Measurements from ENCODE around the gene KCNJ6.
"Not testable (repeated sequence)": the region's sequence is repeated elsewhere in the genome, so short reads cannot be mapped to it uniquely, and the experiment has no call there.

Gene KCNJ6

DNA sequence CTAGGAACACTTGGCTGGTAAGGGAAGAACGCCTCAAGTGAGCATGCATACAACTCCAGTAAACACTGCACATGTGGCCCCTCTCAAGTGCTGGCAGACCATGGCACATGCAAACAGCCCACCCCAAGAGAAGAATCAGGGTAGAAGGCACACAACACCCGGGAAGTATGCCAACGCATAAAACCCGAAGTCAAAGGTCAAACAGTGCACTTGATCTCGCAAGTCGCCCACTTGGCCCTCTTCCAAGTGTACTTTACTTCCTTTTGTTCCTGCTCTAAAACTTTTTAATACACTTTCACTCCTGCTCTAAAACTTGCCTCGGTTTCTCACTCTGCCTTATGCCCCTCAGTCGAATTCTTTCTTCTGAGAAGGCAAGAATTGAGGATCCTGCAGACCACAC, 4.0 kb upstream of the KCNJ6 start:
- H3K27ac Mint-ChIP-seq; H3K4me3 Mint-ChIP-seq; intact Hi-C loops (cut with micrococcal nuclease); H3K9me3 Mint-ChIP-seq; H3K36me3 Mint-ChIP-seq (ENCODE audit: low read depth): not testable (repeated sequence)
- Mint-ChIP-seq H3K27me3 (peaks cover 52% of the 10 kb centered on the region), H3K4me1 (ENCODE audit: low read depth) (peaks cover 14% of the 10 kb centered on the region)

DNA sequence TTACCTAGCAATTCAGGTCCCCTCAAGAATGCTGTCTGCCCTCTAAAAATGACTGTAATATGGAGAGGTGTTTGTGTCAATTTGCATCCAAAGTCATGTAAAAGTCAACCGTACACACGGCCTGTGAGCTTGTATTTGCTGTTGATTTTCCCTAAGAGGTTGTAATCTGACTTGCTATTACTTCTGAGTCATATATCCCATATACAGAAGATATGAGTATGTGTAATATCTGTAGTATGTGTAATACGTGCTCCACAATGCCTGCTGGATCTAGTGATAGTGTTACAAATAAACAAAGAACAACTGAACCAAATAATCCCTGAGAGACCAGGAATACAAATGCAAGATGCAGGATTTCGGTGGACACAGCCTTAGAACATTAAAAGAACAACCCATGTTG, 1.4 kb upstream of the KCNJ6 start:
- Mint-ChIP-seq H3K4me1 (ENCODE audit: low read depth) (peaks cover 14% of the 10 kb centered on the region), H3K27me3 (peaks cover 72% of the 10 kb centered on the region)

GRCh38 chr21:37915941-37916309, 332 bp downstream of the KCNJ6 start:
- H3K4me1 Mint-ChIP-seq (ENCODE audit: low read depth) = peaks cover 14% of the 10 kb centered on the region
- intact Hi-C loops (cut with micrococcal nuclease) = loop anchor here (2.0 kb wide), 2 partner anchors 157 to 203 kb away; no protein-coding TSS in a partner anchor
- H3K36me3 Mint-ChIP-seq (ENCODE audit: low read depth) = no peaks in the 10 kb centered on the region
- no peaks in the 10 kb centered on the region for H3K9me3 Mint-ChIP-seq
- no peak overlapping the region for H3K4me3 Mint-ChIP-seq
- H3K27ac Mint-ChIP-seq = no peak overlapping the region
- peaks cover 73% of the 10 kb centered on the region for H3K27me3 Mint-ChIP-seq

More for the DNA sequence above, 1.4 kb upstream of the KCNJ6 start:
- no peaks in the 10 kb centered on the region for H3K9me3 Mint-ChIP-seq
- H3K4me3 Mint-ChIP-seq = no peak overlapping the region
- H3K27ac Mint-ChIP-seq = no peak overlapping the region
- intact Hi-C loops (cut with micrococcal nuclease) = loop anchor here (2.0 kb wide), 2 partner anchors 159 to 205 kb away; no protein-coding TSS in a partner anchor
- H3K36me3 Mint-ChIP-seq (ENCODE audit: low read depth) = no peaks in the 10 kb centered on the region

DNA sequence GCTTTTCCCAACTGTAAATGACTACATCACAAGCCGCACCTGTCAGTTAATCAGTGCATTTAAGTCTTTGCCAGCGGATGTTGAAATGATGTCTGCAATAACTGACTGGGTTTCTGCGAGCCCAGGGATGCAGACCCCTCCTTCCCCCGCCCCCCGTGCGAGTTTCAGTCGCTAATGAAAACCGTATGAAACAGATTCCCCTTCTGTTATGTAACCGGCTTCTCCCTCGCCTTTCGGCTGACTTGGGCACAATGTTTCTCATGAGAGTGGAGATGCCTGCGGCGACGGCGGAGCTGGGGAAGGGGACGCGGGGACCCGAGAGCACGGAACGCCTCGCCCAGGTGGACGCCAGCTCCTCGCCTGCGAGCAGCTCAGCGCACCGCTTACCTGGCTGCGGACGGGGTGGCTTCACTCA, 753 bp downstream of the KCNJ6 start:
- no peaks in the 10 kb centered on the region for H3K36me3 Mint-ChIP-seq (ENCODE audit: low read depth)
- H3K9me3 Mint-ChIP-seq = no peaks in the 10 kb centered on the region
- H3K4me1 Mint-ChIP-seq (ENCODE audit: low read depth) = peaks cover 13% of the 10 kb centered on the region
- peaks cover 73% of the 10 kb centered on the region for H3K27me3 Mint-ChIP-seq
- H3K27ac Mint-ChIP-seq = no peak overlapping the region
- intact Hi-C loops (cut with micrococcal nuclease) = no loop called here
- H3K4me3 Mint-ChIP-seq = no peak overlapping the region

GRCh38 chr21:37912616-37913015, 3.6 kb downstream of the KCNJ6 start:
- no peaks in the 10 kb centered on the region for H3K36me3 Mint-ChIP-seq (ENCODE audit: low read depth)
- intact Hi-C loops (cut with micrococcal nuclease) = no loop called here
- H3K27me3 Mint-ChIP-seq = peaks cover 55% of the 10 kb centered on the region
- H3K27ac Mint-ChIP-seq = no peak overlapping the region
- peaks cover 10% of the 10 kb centered on the region for H3K4me1 Mint-ChIP-seq (ENCODE audit: low read depth)
- no peaks in the 10 kb centered on the region for H3K9me3 Mint-ChIP-seq
- H3K4me3 Mint-ChIP-seq = no peak overlapping the region

DNA sequence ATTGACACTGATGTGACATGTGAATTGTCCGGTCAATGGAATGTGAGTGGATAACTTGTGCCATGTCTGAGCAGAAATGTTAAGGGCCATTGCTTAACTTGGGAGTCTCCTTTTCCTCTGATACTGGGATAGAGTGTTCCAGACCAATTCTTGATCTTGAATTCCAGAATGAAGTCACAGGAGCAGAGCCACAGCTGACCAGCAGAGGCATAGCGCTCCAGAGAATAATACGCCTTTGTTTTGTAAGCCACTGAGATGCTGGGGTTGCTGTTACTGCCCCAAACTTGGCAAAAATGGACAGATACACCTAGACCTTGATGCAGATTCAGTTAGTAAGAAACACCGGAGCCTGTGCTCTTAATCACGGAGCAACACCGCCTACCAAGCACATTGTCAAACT, 6.3 kb downstream of the KCNJ6 start:
- Mint-ChIP-seq H3K36me3 (ENCODE audit: low read depth) (no peaks in the 10 kb centered on the region), H3K9me3 (no peaks in the 10 kb centered on the region), H3K4me1 (ENCODE audit: low read depth) (no peaks in the 10 kb centered on the region), H3K4me3 (no peak overlapping the region), H3K27me3 (peaks cover 39% of the 10 kb centered on the region), H3K27ac (no peak overlapping the region)
- intact Hi-C loops (cut with micrococcal nuclease) = no loop called here

GRCh38 chr21:37908691-37909090, 7.6 kb downstream of the KCNJ6 start:
- no peaks in the 10 kb centered on the region for H3K9me3 Mint-ChIP-seq
- intact Hi-C loops (cut with micrococcal nuclease) = no loop called here
- no peak overlapping the region for H3K27ac Mint-ChIP-seq
- no peaks in the 10 kb centered on the region for H3K4me1 Mint-ChIP-seq (ENCODE audit: low read depth)
- H3K27me3 Mint-ChIP-seq = peaks cover 29% of the 10 kb centered on the region
- no peaks in the 10 kb centered on the region for H3K36me3 Mint-ChIP-seq (ENCODE audit: low read depth)
- H3K4me3 Mint-ChIP-seq = no peak overlapping the region

DNA sequence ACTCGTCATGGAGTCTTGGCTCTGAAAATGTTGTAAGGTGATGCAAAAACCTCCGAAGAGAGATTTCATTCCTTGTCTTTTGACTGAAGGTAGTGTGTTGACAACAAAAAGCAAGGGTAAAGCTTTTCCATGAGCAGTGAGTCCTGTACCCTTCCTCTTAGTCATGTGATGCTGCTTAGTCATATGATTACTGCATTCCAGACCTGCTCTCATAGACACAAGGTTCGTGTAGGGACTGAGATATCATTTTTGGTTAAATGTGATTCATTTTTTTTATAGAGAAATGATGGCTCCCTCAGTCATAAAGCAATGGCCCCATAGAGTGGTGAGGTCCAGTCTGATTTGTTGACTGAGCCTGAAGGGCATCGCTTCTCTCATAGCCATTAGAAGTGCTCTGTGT, 9.2 kb downstream of the KCNJ6 start:
- intact Hi-C loops (cut with micrococcal nuclease) = no loop called here
- Mint-ChIP-seq H3K27me3 (peaks cover 23% of the 10 kb centered on the region), H3K4me3 (no peak overlapping the region), H3K9me3 (no peaks in the 10 kb centered on the region), H3K4me1 (ENCODE audit: low read depth) (no peaks in the 10 kb centered on the region), H3K36me3 (ENCODE audit: low read depth) (no peaks in the 10 kb centered on the region), H3K27ac (no peak overlapping the region)

DNA sequence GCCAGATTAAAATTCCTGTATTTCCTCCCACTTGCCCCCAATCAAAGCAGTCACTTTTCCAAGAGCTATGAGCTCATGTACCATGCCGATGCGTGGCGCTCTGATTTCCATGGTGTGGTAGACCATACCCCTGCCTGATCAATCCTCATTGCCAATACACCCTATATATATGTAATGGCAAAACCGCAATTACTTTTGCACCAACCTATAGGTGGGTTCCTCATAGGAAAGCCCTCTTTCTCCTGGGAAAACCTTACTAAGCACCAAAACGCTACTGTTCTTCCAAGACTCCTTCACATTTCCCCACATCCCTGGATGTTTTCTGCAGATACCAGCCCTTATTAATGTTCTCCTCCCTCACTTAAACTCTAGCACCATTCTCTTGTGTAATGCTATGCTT, 11.0 kb downstream of the KCNJ6 start:
- no peak overlapping the region for H3K27ac Mint-ChIP-seq
- peaks cover 24% of the 10 kb centered on the region for H3K27me3 Mint-ChIP-seq
- H3K4me1 Mint-ChIP-seq (ENCODE audit: low read depth) = no peaks in the 10 kb centered on the region
- no peaks in the 10 kb centered on the region for H3K36me3 Mint-ChIP-seq (ENCODE audit: low read depth)
- intact Hi-C loops (cut with micrococcal nuclease) = no loop called here
- no peak overlapping the region for H3K4me3 Mint-ChIP-seq
- H3K9me3 Mint-ChIP-seq = no peaks in the 10 kb centered on the region

- no peaks in the 10 kb centered on the region for H3K36me3 Mint-ChIP-seq (ENCODE audit: low read depth)
- no peak overlapping the region for H3K27ac Mint-ChIP-seq
- intact Hi-C loops (cut with micrococcal nuclease) = no loop called here
- no peaks in the 10 kb centered on the region for H3K4me1 Mint-ChIP-seq (ENCODE audit: low read depth)
- peaks cover 25% of the 10 kb centered on the region for H3K27me3 Mint-ChIP-seq
- no peaks in the 10 kb centered on the region for H3K9me3 Mint-ChIP-seq
- H3K4me3 Mint-ChIP-seq = no peak overlapping the region
Measured at GRCh38 chr21:37904856-37905255, 11.4 kb downstream of the KCNJ6 start.

DNA sequence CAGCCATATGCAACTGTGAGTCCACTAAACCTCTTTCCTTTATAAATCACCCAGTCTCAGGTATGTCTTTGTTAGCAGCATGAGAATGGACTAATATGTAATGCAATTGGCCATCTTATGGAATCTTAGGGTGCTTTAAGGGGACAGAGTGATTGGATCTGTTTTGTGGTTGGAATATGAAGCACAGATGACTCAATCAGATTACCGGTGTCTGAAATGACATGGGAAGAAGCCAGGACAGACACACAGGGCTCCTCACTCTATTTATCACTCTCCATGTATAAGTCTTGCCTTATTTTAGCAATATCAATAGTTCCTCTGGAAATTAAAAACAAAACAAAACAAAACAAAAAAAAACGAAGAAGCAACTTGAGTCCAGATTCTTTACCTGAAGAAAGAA, 12.9 kb downstream of the KCNJ6 start:
- Mint-ChIP-seq H3K36me3 (ENCODE audit: low read depth) (no peaks in the 10 kb centered on the region), H3K27ac (no peak overlapping the region), H3K27me3 (peaks cover 27% of the 10 kb centered on the region), H3K4me3 (no peak overlapping the region), H3K4me1 (ENCODE audit: low read depth) (no peaks in the 10 kb centered on the region), H3K9me3 (no peaks in the 10 kb centered on the region)
- intact Hi-C loops (cut with micrococcal nuclease) = no loop called here

GRCh38 chr21:37899146-37899545, 17.1 kb downstream of the KCNJ6 start:
- no peak overlapping the region for H3K4me3 Mint-ChIP-seq
- H3K27me3 Mint-ChIP-seq = peaks cover 19% of the 10 kb centered on the region
- intact Hi-C loops (cut with micrococcal nuclease) = no loop called here
- H3K36me3 Mint-ChIP-seq (ENCODE audit: low read depth) = no peaks in the 10 kb centered on the region
- no peaks in the 10 kb centered on the region for H3K9me3 Mint-ChIP-seq
- H3K27ac Mint-ChIP-seq = no peak overlapping the region
- no peaks in the 10 kb centered on the region for H3K4me1 Mint-ChIP-seq (ENCODE audit: low read depth)

DNA sequence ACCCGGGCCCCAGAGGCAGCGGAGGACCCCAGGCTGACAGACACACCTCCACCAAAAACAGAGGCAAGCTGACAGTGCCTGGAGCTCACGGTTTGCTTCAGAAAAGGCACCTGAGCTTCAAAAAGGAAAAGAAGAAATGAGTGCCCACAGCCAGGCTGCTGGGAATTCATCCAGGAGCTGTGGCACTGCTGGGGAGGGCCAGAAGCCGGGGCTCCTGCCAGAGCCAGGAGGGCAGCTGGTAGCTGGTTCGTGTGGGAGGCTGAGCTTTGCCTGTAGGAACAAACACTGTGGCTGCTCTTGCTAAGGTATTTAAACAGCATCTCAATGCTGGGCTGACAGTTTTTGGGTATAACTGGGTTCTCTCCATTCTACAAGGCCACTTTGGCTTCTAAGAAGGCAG, 19.5 kb downstream of the KCNJ6 start:
- H3K4me1 Mint-ChIP-seq (ENCODE audit: low read depth) = no peaks in the 10 kb centered on the region
- no peaks in the 10 kb centered on the region for H3K36me3 Mint-ChIP-seq (ENCODE audit: low read depth)
- intact Hi-C loops (cut with micrococcal nuclease) = no loop called here
- peaks cover 14% of the 10 kb centered on the region for H3K27me3 Mint-ChIP-seq
- no peaks in the 10 kb centered on the region for H3K9me3 Mint-ChIP-seq
- H3K27ac Mint-ChIP-seq = no peak overlapping the region
- no peak overlapping the region for H3K4me3 Mint-ChIP-seq

DNA sequence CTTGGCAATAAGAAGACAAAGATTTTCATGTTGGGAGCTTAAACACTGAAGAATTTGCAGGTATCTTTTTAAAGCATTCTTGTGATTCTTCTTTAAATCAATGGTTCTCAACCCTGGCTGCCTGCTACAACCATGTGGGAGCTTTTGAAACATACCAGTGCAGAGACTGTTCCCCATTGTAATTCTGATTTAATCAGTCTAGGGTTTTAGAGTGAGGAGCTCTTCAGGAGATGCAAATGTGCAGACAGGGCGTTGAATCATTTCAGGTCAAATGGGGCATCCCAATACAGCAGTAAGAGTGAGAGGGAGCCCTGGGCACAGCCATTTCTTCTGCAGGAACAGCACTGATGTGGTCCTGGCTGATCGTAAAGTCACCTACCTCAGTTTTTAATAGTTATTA, 24.3 kb downstream of the KCNJ6 start:
- H3K9me3 Mint-ChIP-seq = no peaks in the 10 kb centered on the region
- intact Hi-C loops (cut with micrococcal nuclease) = no loop called here
- no peaks in the 10 kb centered on the region for H3K36me3 Mint-ChIP-seq (ENCODE audit: low read depth)
- no peak overlapping the region for H3K27ac Mint-ChIP-seq
- H3K27me3 Mint-ChIP-seq = peaks cover 7% of the 10 kb centered on the region
- H3K4me1 Mint-ChIP-seq (ENCODE audit: low read depth) = no peaks in the 10 kb centered on the region
- H3K4me3 Mint-ChIP-seq = no peak overlapping the region

DNA sequence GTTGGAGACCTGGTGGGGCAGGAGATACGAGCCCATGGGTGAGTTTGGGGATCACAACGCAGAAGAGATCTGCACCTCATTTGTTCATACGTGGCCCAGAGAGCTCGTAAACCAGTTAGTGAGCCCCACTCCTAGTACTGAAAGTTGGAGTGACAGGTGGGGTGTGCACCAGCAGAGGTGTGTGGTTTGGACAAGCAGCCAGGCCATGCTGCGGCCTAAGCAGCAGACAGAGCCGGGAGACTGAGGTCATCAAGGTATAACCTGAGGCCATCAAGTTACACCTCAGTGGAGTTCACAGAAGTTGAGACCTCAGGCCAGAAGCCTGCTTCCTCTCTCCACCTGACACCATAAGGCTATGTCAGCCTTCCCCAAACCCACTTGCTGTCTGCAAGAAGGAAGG, 27.6 kb downstream of the KCNJ6 start:
- Mint-ChIP-seq H3K27ac (no peak overlapping the region), H3K36me3 (ENCODE audit: low read depth) (no peaks in the 10 kb centered on the region), H3K4me1 (ENCODE audit: low read depth) (no peaks in the 10 kb centered on the region), H3K9me3 (no peaks in the 10 kb centered on the region), H3K27me3 (peaks cover 15% of the 10 kb centered on the region), H3K4me3 (no peak overlapping the region)
- intact Hi-C loops (cut with micrococcal nuclease) = no loop called here
